Body of pancreas (tissue), 4 donors: Measurements from ENCODE around the gene FLT3.
"Not testable (repeated sequence)": the region's sequence is repeated elsewhere in the genome, so short reads cannot be mapped to it uniquely, and the experiment has no call there.

Experiments used
- CTCF ChIP-seq, 7 experiments: fragments of 450-650 bp in 4 of 7; fragments of 200-600 bp in 3 of 7; sonication (generic) in 3 of 7; IDR thresholded peaks; one replicate each; pipeline ENCODE4 v1.5.1; 2016 to 2019; ENCODE audit warnings: antibody characterized with exemption in 7 of 7
- POLR2A ChIP-seq, 3 donors: fragments of 450-650 bp; IDR thresholded peaks; one replicate each; pipeline ENCODE4 v1.6.1; 2016; ENCODE audit warnings: antibody characterized with exemption in 3 of 3, mild to moderate bottlenecking in 2 of 3

GRCh38 chr13:28077820-28078219, 22.6 kb downstream of the FLT3 start:
- TF ChIP-seq CTCF, POLR2A (IDR thresholded peaks at IDR 0.05): not testable (repeated sequence)
